Tibial nerve (tissue), 4 donors: ENCODE results near the gene ZNF554. TPM values are rescaled to one million over a fixed set of nuclear protein-coding genes. Genes with fewer than 3 reads are reported as not detected.
A peak's percentile ranks its signal among the peaks of the same experiment; 100 is the strongest.

Source experiments
- DNase-seq, 2 donors: peaks; one replicate each; pipeline ENCODE4 v3.0.0-alpha.2; 2019; ENCODE audit warnings: low spot score in 2 of 2
- H3K27ac ChIP-seq, 4 donors: fragments of 200-600 bp; sonication (generic) in 3 of 4; one replicate each; pipeline ENCODE4 v1.5.1; 2017 to 2019; ENCODE audit warnings: mild to moderate bottlenecking in 1 of 4
- H3K27me3 ChIP-seq, 2 donors: fragments of 200-600 bp; sonication (generic) in 1 of 2; one replicate each; pipeline versions ENCODE4 v1.5.1 to v1.6.0; 2017 to 2019
- H3K36me3 ChIP-seq, 3 donors: fragments of 200-600 bp; sonication (generic); one replicate each; pipeline ENCODE4 v1.5.1; 2018 to 2019
- H3K4me1 ChIP-seq, 4 donors: fragments of 200-600 bp; sonication (generic) in 3 of 4; one replicate each; pipeline ENCODE4 v1.5.1; 2017 to 2019
- H3K4me3 ChIP-seq, 4 donors: fragments of 200-600 bp; sonication (generic) in 3 of 4; one replicate each; pipeline ENCODE4 v1.5.1; 2017 to 2019; ENCODE audit warnings: mild to moderate bottlenecking in 1 of 4, moderate library complexity in 1 of 4
- H3K9me3 ChIP-seq, 4 donors: fragments of 200-600 bp; sonication (generic) in 3 of 4; one replicate each; pipeline ENCODE4 v1.5.1; 2017 to 2019
- EP300 ChIP-seq, 2 donors: sonication (generic); formaldehyde crosslinking; IDR thresholded peaks; one replicate each; pipeline ENCODE4 v1.6.1; 2017; ENCODE audit warnings: antibody characterized with exemption in 2 of 2, mild to moderate bottlenecking in 1 of 2
- POLR2A ChIP-seq, 2 donors: fragments of 450-650 bp; IDR thresholded peaks; one replicate each; pipeline ENCODE4 v1.6.1; 2017; ENCODE audit warnings: antibody characterized with exemption in 2 of 2, mild to moderate bottlenecking in 2 of 2, moderate library complexity in 2 of 2
- WGBS, 2 donors: methylation state at CpG; one replicate each; pipeline ENCODE4 v1.1.5; 2018; 5-methylcytosine and 5-hydroxymethylcytosine counted together
- total RNA-seq, 4 donors: library from RNA; depleted of rRNA; stranded (reverse); fragments of >200 nt; gene quantifications; one replicate each; pipeline ENCODE4 v1.1.0, GENCODE V29; 2016
- TF ChIP-seq, protein P1 (sequence below), 5 experiments: fragments of 200-600 bp in 3 of 5; fragments of 450-650 bp in 2 of 5; sonication (generic) in 3 of 5; IDR thresholded peaks; one replicate each; pipeline ENCODE4 v1.5.1; 2016 to 2019; ENCODE audit warnings: antibody characterized with exemption in 5 of 5, mild to moderate bottlenecking in 3 of 5, moderate library complexity in 2 of 5

The ZNF554 gene
- total RNA-seq, 4 donors from 2014 or later = 4.4 to 9.0 (median 6.7) TPM

DNA sequence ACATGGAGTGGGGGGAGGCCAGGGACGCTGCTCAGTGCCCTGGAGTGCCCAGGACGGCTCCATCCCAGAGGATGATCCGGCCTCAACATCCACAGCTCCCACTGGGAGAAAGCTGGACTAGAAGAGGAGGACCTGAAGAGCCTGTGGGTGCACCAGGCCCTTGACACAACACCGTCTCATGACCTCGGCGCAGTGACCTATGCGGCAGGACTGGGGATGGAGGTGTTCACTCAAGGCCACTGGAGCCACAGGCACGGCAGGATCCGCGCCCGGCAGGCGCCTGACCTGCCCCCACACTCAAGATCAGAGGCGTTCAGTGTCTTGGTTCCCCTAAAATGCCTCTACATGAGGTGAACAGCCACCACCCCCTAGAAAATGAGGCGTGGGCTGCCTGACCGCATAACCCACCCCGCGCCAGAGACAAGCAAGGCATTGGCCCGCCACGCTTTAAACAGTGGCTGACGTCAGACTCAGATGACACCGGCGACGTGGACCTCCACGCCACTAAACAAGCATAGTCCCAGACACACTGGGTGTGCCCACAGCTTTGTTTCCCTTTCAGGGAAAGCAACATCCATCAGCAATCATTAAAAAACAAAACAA, 44.6 kb upstream of the ZNF554 start:
- DNase-seq = no peak
- peaks cover 0 to 26% (median 0%) of the 10 kb centered on the region in 3 donors for H3K36me3 ChIP-seq
- H3K27ac ChIP-seq = peak overlapping the region; percentile 38 to 92 (median 82)
- H3K4me1 ChIP-seq = peaks cover 0 to 84% (median 31%) of the 10 kb centered on the region in 4 donors
- TF ChIP-seq EP300 (IDR thresholded peaks at IDR 0.05) (no peak), POLR2A (IDR thresholded peaks at IDR 0.05) (no peak)
- TF ChIP-seq, protein P1, sequence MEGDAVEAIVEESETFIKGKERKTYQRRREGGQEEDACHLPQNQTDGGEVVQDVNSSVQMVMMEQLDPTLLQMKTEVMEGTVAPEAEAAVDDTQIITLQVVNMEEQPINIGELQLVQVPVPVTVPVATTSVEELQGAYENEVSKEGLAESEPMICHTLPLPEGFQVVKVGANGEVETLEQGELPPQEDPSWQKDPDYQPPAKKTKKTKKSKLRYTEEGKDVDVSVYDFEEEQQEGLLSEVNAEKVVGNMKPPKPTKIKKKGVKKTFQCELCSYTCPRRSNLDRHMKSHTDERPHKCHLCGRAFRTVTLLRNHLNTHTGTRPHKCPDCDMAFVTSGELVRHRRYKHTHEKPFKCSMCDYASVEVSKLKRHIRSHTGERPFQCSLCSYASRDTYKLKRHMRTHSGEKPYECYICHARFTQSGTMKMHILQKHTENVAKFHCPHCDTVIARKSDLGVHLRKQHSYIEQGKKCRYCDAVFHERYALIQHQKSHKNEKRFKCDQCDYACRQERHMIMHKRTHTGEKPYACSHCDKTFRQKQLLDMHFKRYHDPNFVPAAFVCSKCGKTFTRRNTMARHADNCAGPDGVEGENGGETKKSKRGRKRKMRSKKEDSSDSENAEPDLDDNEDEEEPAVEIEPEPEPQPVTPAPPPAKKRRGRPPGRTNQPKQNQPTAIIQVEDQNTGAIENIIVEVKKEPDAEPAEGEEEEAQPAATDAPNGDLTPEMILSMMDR (IDR thresholded peaks at IDR 0.05) = no peak
- 85 to 86% methylated on average over 17 to 20 of the region's 24 CpGs for WGBS, 2 donors
- peak overlapping the region in 1 of 4 donors; percentile 41 for H3K4me3 ChIP-seq
- no peaks in the 10 kb centered on the region for H3K9me3 ChIP-seq
- H3K27me3 ChIP-seq = no peaks in the 10 kb centered on the region

DNA sequence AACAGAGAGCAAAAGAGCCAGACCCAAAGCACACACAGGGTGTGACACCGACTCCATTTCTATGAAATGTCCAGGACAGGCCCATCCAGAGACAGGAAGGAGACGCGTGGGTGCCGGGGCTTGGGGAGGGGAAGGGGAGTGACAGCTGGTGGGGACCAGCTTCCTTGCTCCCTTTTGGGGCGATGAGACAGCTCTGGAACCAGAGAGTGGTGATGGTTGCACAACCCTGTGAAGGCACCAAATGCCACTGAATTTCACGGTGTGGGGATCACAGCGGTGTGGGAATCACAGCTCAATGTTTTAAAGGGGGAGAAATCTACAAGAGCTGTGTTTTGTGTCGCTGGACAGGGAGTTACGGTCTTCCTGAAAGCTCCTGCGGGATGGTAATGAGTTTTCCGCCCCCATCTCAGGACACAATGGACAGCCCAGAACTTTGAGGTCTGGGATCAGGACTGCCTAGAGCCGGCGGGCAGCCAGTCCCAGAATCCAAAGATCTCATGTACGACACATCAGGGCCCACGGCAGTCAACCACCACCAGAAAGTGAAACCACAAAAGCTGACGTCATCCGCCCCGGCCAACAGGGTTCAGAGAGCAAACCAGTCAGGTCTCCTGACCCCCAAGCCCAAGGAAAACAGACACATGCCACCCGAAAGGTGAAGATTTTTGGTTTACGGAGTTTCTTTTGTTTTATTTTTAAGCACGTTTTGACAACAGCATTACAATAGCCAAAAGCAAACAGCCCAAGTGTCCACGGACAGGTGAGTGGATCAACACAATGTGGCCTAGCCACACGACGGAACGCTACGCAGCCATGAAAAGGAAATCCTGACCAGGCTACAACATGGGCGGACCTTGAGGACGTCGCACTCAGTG, 43.9 kb upstream of the ZNF554 start:
- Histone ChIP-seq H3K9me3 (no peaks in the 10 kb centered on the region), H3K4me1 (peaks cover 0 to 84% (median 38%) of the 10 kb centered on the region in 4 donors), H3K4me3 (peak overlapping the region in 3 of 4 donors; percentile 3 to 41 (median 13)), H3K27ac (peak overlapping the region; percentile 38 to 92 (median 82)), H3K36me3 (peaks cover 0 to 22% (median 0%) of the 10 kb centered on the region in 3 donors), H3K27me3 (no peaks in the 10 kb centered on the region)
- TF ChIP-seq EP300 (IDR thresholded peaks at IDR 0.05) = peak in 1 of 2 donors; percentile 27
- no peak for TF ChIP-seq POLR2A (IDR thresholded peaks at IDR 0.05)
- DNase-seq = peak; percentile 52 to 53
- WGBS, 2 donors = 55 to 60% methylated on average over 29 of the region's 29 CpGs

DNA sequence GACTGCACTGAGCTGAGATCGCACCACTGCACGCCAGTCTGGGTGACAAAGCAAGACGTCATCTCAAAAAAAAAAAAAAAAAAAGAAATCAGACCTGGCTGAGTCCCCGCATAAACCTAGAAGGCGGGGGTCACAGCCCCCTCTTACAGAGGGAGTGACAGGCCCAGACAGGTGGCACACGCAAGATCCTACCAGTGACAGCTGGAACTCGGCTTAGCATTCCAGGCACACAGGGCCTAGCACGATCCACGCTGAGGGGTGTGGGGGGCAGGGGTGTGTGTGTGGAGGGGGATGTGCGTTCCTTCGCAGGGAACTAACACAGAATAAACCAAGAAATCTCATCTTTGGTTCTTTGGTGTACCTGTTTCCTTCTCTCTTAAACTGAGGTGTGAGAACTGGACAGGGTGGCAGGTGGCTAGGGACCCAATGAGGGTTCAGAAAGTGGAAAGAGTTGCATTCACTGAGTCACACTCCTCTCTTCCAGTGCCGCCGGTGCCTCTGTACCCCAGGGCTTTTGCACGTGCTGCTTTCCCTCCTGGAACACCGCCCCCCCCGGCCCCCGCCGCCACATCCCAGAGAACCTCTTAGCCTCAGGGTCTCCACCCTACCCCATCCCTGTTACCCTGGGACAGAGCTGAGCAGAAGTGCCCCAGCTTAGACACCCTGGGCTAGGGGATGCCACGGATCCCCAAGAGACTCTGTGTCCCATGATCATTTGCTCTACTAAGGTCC, 41.5 kb upstream of the ZNF554 start:
- peaks cover 0 to 87% (median 54%) of the 10 kb centered on the region in 4 donors for H3K4me1 ChIP-seq
- whole genome bisulfite sequencing, 2 donors = 88 to 91% methylated on average over 19 of the region's 19 CpGs
- peak overlapping the region in 2 of 4 donors; percentile 59 to 86 for H3K27ac ChIP-seq
- no peaks in the 10 kb centered on the region for H3K27me3 ChIP-seq
- no peak overlapping the region for H3K4me3 ChIP-seq
- TF ChIP-seq, protein P1 (IDR thresholded peaks at IDR 0.05) = no peak
- peaks cover 0 to 16% (median 0%) of the 10 kb centered on the region in 3 donors for H3K36me3 ChIP-seq
- DNase-seq = no peak
- no peaks in the 10 kb centered on the region for H3K9me3 ChIP-seq

DNA sequence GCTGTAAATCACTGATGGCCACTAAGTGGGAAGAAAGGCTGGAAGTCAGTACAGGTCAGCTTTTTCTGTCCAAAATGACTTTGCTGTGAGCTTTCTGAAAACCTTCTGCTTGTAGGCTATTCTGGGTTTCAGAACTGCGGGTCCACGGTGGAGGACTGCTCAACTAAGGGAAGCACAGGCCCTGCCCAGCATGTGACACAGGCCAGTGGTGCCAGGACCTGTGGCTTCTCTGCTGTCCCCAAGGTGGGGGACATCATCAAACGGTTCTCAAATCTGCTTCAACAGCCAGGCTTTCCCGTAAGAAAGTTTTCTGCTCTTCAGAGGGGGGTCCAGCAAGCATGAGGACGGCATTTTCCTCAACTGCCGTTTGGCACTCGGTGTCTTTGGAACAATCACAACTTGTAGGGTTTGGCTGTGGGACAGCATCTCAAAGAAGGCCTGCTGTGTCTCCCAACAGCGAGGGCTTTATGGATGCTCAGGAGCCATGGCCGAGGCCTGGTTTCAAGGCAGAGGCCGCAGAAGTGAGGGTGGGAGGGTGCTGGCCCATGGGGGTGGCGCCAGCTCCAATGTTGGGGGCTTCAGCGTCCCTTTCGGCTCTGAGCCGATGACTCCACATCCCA, 40.4 kb upstream of the ZNF554 start:
- TF ChIP-seq EP300 (IDR thresholded peaks at IDR 0.05) (no peak), POLR2A (IDR thresholded peaks at IDR 0.05) (no peak)
- TF ChIP-seq, protein P1 (IDR thresholded peaks at IDR 0.05) = no peak
- DNase-seq = no peak
- Histone ChIP-seq H3K4me3 (no peak overlapping the region), H3K4me1 (peaks cover 0 to 93% (median 59%) of the 10 kb centered on the region in 4 donors), H3K9me3 (no peaks in the 10 kb centered on the region), H3K27ac (peak overlapping the region in 2 of 4 donors; percentile 59 to 86), H3K36me3 (peaks cover 0 to 16% (median 0%) of the 10 kb centered on the region in 3 donors), H3K27me3 (no peaks in the 10 kb centered on the region)
- WGBS, 2 donors = 38 to 46% methylated on average over 14 of the region's 14 CpGs

DNA sequence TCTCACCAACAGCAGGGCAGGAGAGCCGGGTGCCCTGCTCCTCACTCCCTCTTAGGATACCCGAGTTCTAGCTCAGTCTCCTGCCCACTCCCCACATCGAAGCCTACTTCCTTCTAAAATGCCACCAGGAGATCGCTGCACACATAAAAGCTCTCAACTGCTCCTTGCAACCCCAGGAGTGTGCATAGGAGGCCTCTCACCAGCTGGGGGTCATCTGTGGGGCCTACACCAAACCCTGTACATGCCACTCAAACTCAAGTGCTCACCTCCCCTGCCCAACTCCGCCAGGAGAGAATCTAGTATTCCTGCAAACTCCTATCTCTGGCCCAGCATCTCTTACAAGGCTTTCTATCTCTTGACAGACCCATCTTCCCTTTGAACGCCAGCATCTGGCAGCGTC, 39.4 kb upstream of the ZNF554 start:
- H3K27me3 ChIP-seq = no peaks in the 10 kb centered on the region
- 79 to 86% methylated on average over 7 of the region's 7 CpGs for whole genome bisulfite sequencing, 2 donors
- H3K27ac ChIP-seq = peak overlapping the region in 2 of 4 donors; percentile 59 to 86
- peaks cover 0 to 16% (median 0%) of the 10 kb centered on the region in 3 donors for H3K36me3 ChIP-seq
- DNase-seq = no peak
- no peak overlapping the region for H3K4me3 ChIP-seq
- peaks cover 0 to 90% (median 53%) of the 10 kb centered on the region in 4 donors for H3K4me1 ChIP-seq
- TF ChIP-seq EP300 (IDR thresholded peaks at IDR 0.05) = no peak
- TF ChIP-seq, protein P1 (IDR thresholded peaks at IDR 0.05) = no peak
- no peak for TF ChIP-seq POLR2A (IDR thresholded peaks at IDR 0.05)
- H3K9me3 ChIP-seq = no peaks in the 10 kb centered on the region
